GM23248 (cell line): ENCODE data around the gene FBLN5. TPM values are rescaled to one million over a fixed set of nuclear protein-coding genes. Genes with fewer than 3 reads are reported as not detected.

ENCODE experiments used
- DNase-seq: peaks from one replicate; pipeline ENCODE4 v3.0.0-alpha.2; 2015
- H2AFZ ChIP-seq: fragments of 200-600 bp; sonication (generic); 2 replicates; pipeline ENCODE4 v1.6.1; 2016; ENCODE audit warnings: antibody characterized with exemption
- H3F3A ChIP-seq: fragments of 200-600 bp; sonication (generic); 2 replicates; pipeline ENCODE4 v1.6.1; 2016; ENCODE audit warnings: mild to moderate bottlenecking, antibody characterized with exemption, mixed run types; ENCODE audit not compliant: insufficient read depth
- H3K27ac ChIP-seq: fragments of 200-600 bp; sonication (generic); 2 replicates; pipeline ENCODE4 v1.5.1; 2016; ENCODE audit warnings: mild to moderate bottlenecking
- H3K27me3 ChIP-seq: fragments of 200-600 bp; sonication (generic); replicated peaks from 2 replicates; pipeline ENCODE4 v1.6.1; 2016; ENCODE audit warnings: mild to moderate bottlenecking; ENCODE audit not compliant: insufficient read depth
- H3K36me3 ChIP-seq: fragments of 200-600 bp; sonication (generic); 2 replicates; pipeline ENCODE4 v1.6.1; 2016; ENCODE audit warnings: low read depth, mild to moderate bottlenecking
- H3K4me1 ChIP-seq: fragments of 200-600 bp; sonication (generic); 2 replicates; pipeline ENCODE4 v1.6.1; 2016; ENCODE audit warnings: mild to moderate bottlenecking; ENCODE audit not compliant: insufficient read depth
- H3K4me2 ChIP-seq: fragments of 200-600 bp; sonication (generic); one replicate; pipeline ENCODE4 v1.6.1; 2016; ENCODE audit warnings: mild to moderate bottlenecking; ENCODE audit not compliant: unreplicated experiment
- H3K4me3 ChIP-seq: fragments of 200-600 bp; sonication (generic); 2 replicates; pipeline ENCODE4 v1.5.1; 2016; ENCODE audit warnings: mild to moderate bottlenecking
- H3K79me2 ChIP-seq: fragments of 200-600 bp; sonication (generic); 2 replicates; pipeline ENCODE4 v1.6.1; 2016; ENCODE audit warnings: mild to moderate bottlenecking; ENCODE audit not compliant: insufficient read depth
- H3K9ac ChIP-seq: fragments of 200-600 bp; sonication (generic); 2 replicates; pipeline ENCODE4 v1.6.1; 2016; ENCODE audit warnings: mild to moderate bottlenecking
- H3K9me2 ChIP-seq: fragments of 200-600 bp; sonication (generic); 2 replicates; pipeline ENCODE4 v1.6.1; 2016; ENCODE audit warnings: mixed run types, mild to moderate bottlenecking, moderate library complexity; ENCODE audit not compliant: insufficient read depth
- H3K9me3 ChIP-seq: fragments of 200-600 bp; sonication (generic); one replicate; pipeline ENCODE4 v1.6.1; 2017; ENCODE audit warnings: low read depth
- H4K20me1 ChIP-seq: fragments of 200-600 bp; sonication (generic); 2 replicates; pipeline ENCODE4 v1.6.0; 2016; ENCODE audit not compliant: insufficient read depth
- EZH2 ChIP-seq: fragments of 200-600 bp; sonication (generic); IDR thresholded peaks from 2 replicates; pipeline ENCODE4 v1.6.1; 2018; ENCODE audit warnings: antibody characterized with exemption, mild to moderate bottlenecking; ENCODE audit not compliant: insufficient read depth, poor library complexity, severe bottlenecking
- EZH2phosphoT487 ChIP-seq: fragments of 200-600 bp; sonication (generic); IDR thresholded peaks from 2 replicates; pipeline ENCODE4 v1.6.1; 2018; ENCODE audit warnings: antibody characterized with exemption, moderate library complexity, mild to moderate bottlenecking, low read depth; ENCODE audit not compliant: insufficient read depth
- WGBS, 2 experiments: methylation state at CpG; one replicate each; pipeline ENCODE4 v1.1.6; 2015 to 2017; ENCODE audit warnings: low lambda C conversion rate in 2 of 2, low coverage in 1 of 2; ENCODE audit errors: missing lambda C conversion rate in 2 of 2; 5-methylcytosine and 5-hydroxymethylcytosine counted together
- in situ Hi-C: fragments of 300-500 bp; cut with MboI; formaldehyde crosslinking; loops from 2 replicates; pipeline ENCODE4 v1.15.0; 2020
- polyA plus RNA-seq: library from polyadenylated mRNA; unstranded; fragments of >200 nt; fragmentation: Nextera tagmentation; extraction: Ambion mirVana; gene quantifications from 2 replicates; pipeline ENCODE4 v1.2.1, GENCODE V29; 2016
- total RNA-seq: library from RNA; depleted of rRNA; stranded (reverse); fragments of >200 nt; shearing (Covaris generic); gene quantifications from 2 replicates; pipeline ENCODE4 v1.2.3, GENCODE V29; 2014

Gene FBLN5
- total and polyA plus RNA-seq, 2 experiments from 2014 or later: 234 to 756 TPM

DNA sequence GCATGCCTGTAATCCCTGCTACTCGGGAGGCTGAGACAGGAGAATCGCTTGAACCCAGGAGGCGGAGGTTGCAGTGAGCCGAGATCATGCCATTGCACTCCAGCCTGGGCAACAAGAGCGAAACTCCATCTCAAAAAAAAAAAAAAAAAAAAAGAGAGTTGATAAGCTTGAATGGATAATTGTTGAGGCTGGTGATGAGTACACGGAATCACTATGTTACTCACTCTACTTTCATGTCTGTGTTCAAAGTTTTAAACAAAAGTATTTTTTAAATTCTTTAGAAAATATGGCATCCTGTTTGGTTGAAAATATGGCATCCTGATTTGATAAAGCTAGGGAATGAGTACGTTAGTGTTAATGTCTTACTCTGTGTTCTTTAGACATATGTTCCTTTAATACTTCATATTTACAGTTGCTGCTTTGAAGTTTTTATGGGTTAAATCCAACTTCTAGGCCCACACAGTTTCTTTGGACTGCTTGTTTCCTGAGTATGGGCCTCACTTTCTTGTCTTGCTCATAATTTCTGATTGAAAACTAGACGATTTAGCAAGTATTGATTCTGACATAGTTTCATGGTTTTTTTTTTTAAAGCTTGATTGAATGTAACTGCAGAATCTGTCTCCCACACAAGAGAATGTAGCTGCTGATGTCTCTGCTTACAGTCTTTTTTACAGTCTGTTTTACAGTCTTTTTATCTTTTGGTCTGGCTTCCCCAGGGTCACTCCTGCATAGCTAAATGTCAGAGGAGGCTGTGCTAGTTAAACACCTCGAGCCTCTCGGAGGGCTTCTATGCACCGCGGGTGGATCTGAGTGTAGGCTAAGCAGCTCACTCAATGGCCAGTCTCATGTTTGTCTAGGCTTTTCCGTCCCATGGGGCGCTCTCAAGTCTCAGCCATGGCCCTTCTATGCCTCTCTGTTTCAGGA, 14.1 kb upstream of the FBLN5 start:
- H3K79me2 ChIP-seq: no peaks in the 10 kb centered on the region
- H3K27me3 ChIP-seq: no peaks in the 10 kb centered on the region
- in situ Hi-C loops: no loop called here
- no peak overlapping the region for H3K27ac ChIP-seq
- H3K9ac ChIP-seq: no peak overlapping the region
- H3K36me3 ChIP-seq: no peaks in the 10 kb centered on the region
- whole genome bisulfite sequencing, 2 experiments: 58 to 68% methylated on average over 14 of the region's 14 CpGs
- H3F3A ChIP-seq: no peaks in the 10 kb centered on the region
- DNase-seq: no peak
- no peak overlapping the region for H2AFZ ChIP-seq
- no peaks in the 10 kb centered on the region for H3K9me3 ChIP-seq
- H4K20me1 ChIP-seq: no peaks in the 10 kb centered on the region
- H3K4me2 ChIP-seq: no peak overlapping the region
- H3K9me2 ChIP-seq: no peaks in the 10 kb centered on the region
- no peaks in the 10 kb centered on the region for H3K4me1 ChIP-seq
- H3K4me3 ChIP-seq: no peak overlapping the region
- TF ChIP-seq EZH2 (no peak), EZH2phosphoT487 (no peak)

DNA sequence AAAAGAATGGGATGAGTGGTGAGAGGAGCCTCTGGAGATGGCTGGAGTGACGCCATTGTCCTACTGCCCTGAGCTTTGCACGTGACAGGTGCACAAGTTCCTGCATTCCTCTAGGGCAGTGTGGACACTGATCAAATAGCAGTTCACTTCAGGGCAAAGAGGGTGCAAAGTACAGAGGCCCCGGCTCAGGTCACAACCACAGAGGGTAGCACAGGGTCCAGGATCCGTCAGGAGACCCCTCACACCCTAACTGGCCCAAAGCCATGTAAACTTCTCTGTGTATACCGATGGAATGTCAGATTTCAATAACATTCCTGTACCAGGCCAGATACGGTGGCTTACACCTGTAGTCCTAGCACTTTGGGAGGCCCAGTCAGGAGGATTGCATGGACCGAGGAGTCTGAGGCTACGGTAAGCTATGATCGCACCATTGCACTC, 10.4 kb upstream of the FBLN5 start:
- Histone ChIP-seq H3K36me3 (no peaks in the 10 kb centered on the region), H3K4me1 (no peaks in the 10 kb centered on the region), H3K4me3 (no peak overlapping the region), H3K79me2 (no peaks in the 10 kb centered on the region), H3K9me2 (no peaks in the 10 kb centered on the region), H3K27ac (no peak overlapping the region), H3K9me3 (no peaks in the 10 kb centered on the region), H4K20me1 (no peaks in the 10 kb centered on the region), H3K9ac (no peak overlapping the region), H3F3A (no peaks in the 10 kb centered on the region), H2AFZ (no peak overlapping the region), H3K4me2 (no peak overlapping the region), H3K27me3 (no peaks in the 10 kb centered on the region)
- no peak for TF ChIP-seq EZH2
- TF ChIP-seq EZH2phosphoT487: no peak
- DNase-seq: no peak
- 82 to 86% methylated on average over 8 to 9 of the region's 9 CpGs for WGBS, 2 experiments
- in situ Hi-C loops: no loop called here

DNA sequence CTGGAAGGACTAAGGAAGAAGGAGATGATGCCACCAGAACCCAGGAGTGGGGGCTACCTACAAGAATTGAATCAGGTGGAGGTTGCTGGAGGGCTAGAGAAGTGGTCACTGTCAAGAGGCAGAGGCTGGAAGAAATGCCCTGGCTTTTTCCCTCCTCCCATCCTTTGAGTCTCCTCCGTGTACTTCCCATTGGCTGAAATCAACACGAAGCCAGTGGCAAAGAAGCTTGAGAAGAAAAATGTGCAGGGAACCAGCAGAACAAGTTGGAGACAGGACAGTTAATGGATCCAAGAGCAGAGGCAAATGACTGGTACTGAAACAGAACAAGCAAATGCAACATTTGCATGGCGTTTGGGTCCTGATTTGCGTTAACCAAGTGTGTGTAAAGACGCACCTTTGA, 9.1 kb upstream of the FBLN5 start:
- H4K20me1 ChIP-seq: no peaks in the 10 kb centered on the region
- no peaks in the 10 kb centered on the region for H3K79me2 ChIP-seq
- H3K4me3 ChIP-seq: no peak overlapping the region
- DNase-seq: no peak
- H3K4me2 ChIP-seq: no peak overlapping the region
- H3K27me3 ChIP-seq: no peaks in the 10 kb centered on the region
- no peaks in the 10 kb centered on the region for H3F3A ChIP-seq
- no peak overlapping the region for H3K27ac ChIP-seq
- no peak overlapping the region for H3K9ac ChIP-seq
- no peak overlapping the region for H2AFZ ChIP-seq
- H3K9me3 ChIP-seq: no peaks in the 10 kb centered on the region
- WGBS, 2 experiments: 87 to 88% methylated on average over 5 of the region's 5 CpGs
- in situ Hi-C loops: no loop called here
- H3K9me2 ChIP-seq: no peaks in the 10 kb centered on the region
- H3K36me3 ChIP-seq: no peaks in the 10 kb centered on the region
- no peaks in the 10 kb centered on the region for H3K4me1 ChIP-seq
- TF ChIP-seq EZH2phosphoT487 (no peak), EZH2 (no peak)

DNA sequence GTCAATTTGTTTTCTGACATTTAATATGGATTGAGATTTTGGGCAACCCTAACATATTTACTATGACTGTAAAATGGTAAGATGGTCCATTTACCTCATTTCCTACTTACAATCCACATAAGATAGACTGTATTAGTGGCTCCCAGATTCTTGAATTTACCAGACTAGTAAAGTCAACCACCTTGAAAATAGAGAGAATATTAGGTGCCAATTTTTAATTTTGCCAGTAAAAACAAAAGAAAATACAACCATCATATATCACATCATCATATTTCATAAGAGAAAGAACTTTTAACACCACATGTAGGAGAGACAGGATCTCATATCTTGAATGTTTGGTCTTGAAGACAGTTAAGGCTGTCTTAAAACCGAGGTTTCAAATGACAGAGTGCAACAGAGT, 7.7 kb upstream of the FBLN5 start:
- Histone ChIP-seq H3K4me1 (no peaks in the 10 kb centered on the region), H3K9me2 (no peaks in the 10 kb centered on the region), H4K20me1 (no peaks in the 10 kb centered on the region), H3K27ac (no peak overlapping the region), H3K9me3 (no peaks in the 10 kb centered on the region), H2AFZ (no peak overlapping the region), H3K36me3 (no peaks in the 10 kb centered on the region), H3K79me2 (no peaks in the 10 kb centered on the region), H3K27me3 (no peaks in the 10 kb centered on the region), H3K9ac (no peak overlapping the region), H3K4me2 (no peak overlapping the region), H3K4me3 (no peak overlapping the region), H3F3A (no peaks in the 10 kb centered on the region)
- in situ Hi-C loops: no loop called here
- no peak for DNase-seq
- 74 to 75% methylated on average over 1 of the region's 1 CpG for WGBS, 2 experiments
- TF ChIP-seq EZH2phosphoT487 (no peak), EZH2 (no peak)
